GM10847 (cell line): ENCODE data around the gene EEF2K.

Source experiments
- POLR2A ChIP-seq: IDR thresholded peaks from 2 replicates; pipeline ENCODE4 v1.6.1; 2011; ENCODE audit not compliant: insufficient read length; ENCODE audit errors: extremely low read depth

EEF2K gene

GRCh38 chr16:22291020-22291419 lies 84.9 kb downstream of the EEF2K start:
- TF ChIP-seq POLR2A: no peak

- no peak for TF ChIP-seq POLR2A
These were observed 85.8 kb downstream of the EEF2K start for GRCh38 chr16:22291860-22292318.

GRCh38 chr16:22292320-22292719 lies 86.2 kb downstream of the EEF2K start:
- TF ChIP-seq POLR2A: no peak

- TF ChIP-seq POLR2A: no peak
These were observed 87.3 kb downstream of the EEF2K start for GRCh38 chr16:22293137-22294106.

GRCh38 chr16:22296225-22297113 lies 90.4 kb downstream of the EEF2K start:
- TF ChIP-seq POLR2A: no peak

- TF ChIP-seq POLR2A: peak; percentile 53
These were observed 91.2 kb downstream of the EEF2K start, which contains the start of gene POLR3E for GRCh38 chr16:22297114-22297870. Gene POLR3E (plus strand): TSS chr16:22297409. CDS start chr16:22302969, 5,560 bp downstream.

GRCh38 chr16:22297871-22298733 lies 92.0 kb downstream of the EEF2K start:
- TF ChIP-seq POLR2A: no peak

- TF ChIP-seq POLR2A: no peak
These were observed 93.0 kb downstream of the EEF2K start for GRCh38 chr16:22299036-22299435.

GRCh38 chr16:22300427-22301071 lies 94.5 kb downstream of the EEF2K start:
- no peak for TF ChIP-seq POLR2A

GRCh38 chr16:22302776-22303363 lies 96.8 kb downstream of the EEF2K start:
- no peak for TF ChIP-seq POLR2A

- no peak for TF ChIP-seq POLR2A
These were observed 98.3 kb downstream of the EEF2K start for GRCh38 chr16:22304411-22304810.

- TF ChIP-seq POLR2A: no peak
These were observed 100.7 kb downstream of the EEF2K start for GRCh38 chr16:22306788-22307187.

- TF ChIP-seq POLR2A: no peak
These were observed 101.8 kb downstream of the EEF2K start for GRCh38 chr16:22307838-22308237.
